Mesothelial cell of epicardium (in vitro differentiated cells): Measurements from ENCODE around the gene TYK2. TPM values are rescaled to one million over a fixed set of nuclear protein-coding genes. Genes with fewer than 3 reads are reported as not detected.
"Not testable (repeated sequence)": the region's sequence is repeated elsewhere in the genome, so short reads cannot be mapped to it uniquely, and the experiment has no call there.

ENCODE experiments used
- DNase-seq, 2 experiments: peaks; one replicate each; pipeline ENCODE4 v3.0.0; 2021; ENCODE audit warnings: low spot score in 2 of 2; ENCODE audit not compliant: unreplicated experiment in 2 of 2
- H3K27ac Mint-ChIP-seq: 2 replicates; pipeline ENCODE4 v1.8.0; 2021; ENCODE audit warnings: mixed read lengths
- H3K27me3 Mint-ChIP-seq: 2 replicates; pipeline ENCODE4 v1.8.0; 2021; ENCODE audit warnings: low read depth, mixed read lengths
- H3K36me3 Mint-ChIP-seq: 2 replicates; pipeline ENCODE4 v1.8.0; 2021; ENCODE audit warnings: mixed read lengths
- H3K4me1 Mint-ChIP-seq: 2 replicates; pipeline ENCODE4 v1.8.0; 2021; ENCODE audit warnings: mixed read lengths
- H3K4me3 Mint-ChIP-seq: 2 replicates; pipeline ENCODE4 v1.8.0; 2021; ENCODE audit warnings: mild to moderate bottlenecking, moderate library complexity, mixed read lengths
- H3K9me3 Mint-ChIP-seq: 2 replicates; pipeline ENCODE4 v1.8.0; 2021; ENCODE audit warnings: mixed read lengths
- CTCF ChIP-seq: fragments of 200-600 bp; sonication (generic); IDR thresholded peaks from one replicate; pipeline ENCODE4 v1.5.0; 2021; ENCODE audit warnings: antibody characterized with exemption; ENCODE audit not compliant: unreplicated experiment
- total RNA-seq: library from RNA; stranded (reverse); gene quantifications from 3 replicates; pipeline ENCODE4 v1.2.1, GENCODE V29; 2021

The TYK2 gene
- total RNA-seq, 1 donor from 2014 or later = 142 TPM

- peak in 1 of 2 experiments; percentile 75 for DNase-seq
- TF ChIP-seq CTCF = peak; percentile 82
- H3K36me3 Mint-ChIP-seq = peaks cover 13% of the 10 kb centered on the region
- no peak overlapping the region for H3K27ac Mint-ChIP-seq
- H3K27me3 Mint-ChIP-seq = no peaks in the 10 kb centered on the region
- no peak overlapping the region for H3K4me3 Mint-ChIP-seq
- no peaks in the 10 kb centered on the region for H3K9me3 Mint-ChIP-seq
- H3K4me1 Mint-ChIP-seq = no peaks in the 10 kb centered on the region
These were observed 10.4 kb upstream of the TYK2 start for GRCh38 chr19:10390652-10391286.

- H3K27me3 Mint-ChIP-seq = no peaks in the 10 kb centered on the region
- TF ChIP-seq CTCF = no peak
- H3K4me1 Mint-ChIP-seq = no peaks in the 10 kb centered on the region
- no peak overlapping the region for H3K27ac Mint-ChIP-seq
- no peaks in the 10 kb centered on the region for H3K9me3 Mint-ChIP-seq
- DNase-seq = no peak
- H3K36me3 Mint-ChIP-seq = peaks cover 13% of the 10 kb centered on the region
- H3K4me3 Mint-ChIP-seq = no peak overlapping the region
These were observed 9.5 kb upstream of the TYK2 start for GRCh38 chr19:10389863-10390262.

GRCh38 chr19:10388957-10389356 lies 8.6 kb upstream of the TYK2 start:
- peak; percentile 99 for TF ChIP-seq CTCF
- no peaks in the 10 kb centered on the region for H3K4me1 Mint-ChIP-seq
- peak; percentile 79 to 94 for DNase-seq

GRCh38 chr19:10384580-10384979 lies 4.2 kb upstream of the TYK2 start:
- H3K4me3 Mint-ChIP-seq = no peak overlapping the region

More at GRCh38 chr19:10388957-10389356, 8.6 kb upstream of the TYK2 start:
- Mint-ChIP-seq H3K36me3 (peaks cover 11% of the 10 kb centered on the region), H3K9me3 (no peaks in the 10 kb centered on the region), H3K27ac (no peak overlapping the region), H3K27me3 (peaks cover 2% of the 10 kb centered on the region), H3K4me3 (no peak overlapping the region)

GRCh38 chr19:10383223-10383499 lies 2.8 kb upstream of the TYK2 start:
- H3K27me3 Mint-ChIP-seq, H3K36me3 Mint-ChIP-seq, DNase-seq, H3K27ac Mint-ChIP-seq, H3K4me3 Mint-ChIP-seq, H3K9me3 Mint-ChIP-seq: not testable (repeated sequence)
- H3K4me1 Mint-ChIP-seq = peaks cover 18% of the 10 kb centered on the region

More at GRCh38 chr19:10384580-10384979, 4.2 kb upstream of the TYK2 start:
- Mint-ChIP-seq H3K36me3 (no peaks in the 10 kb centered on the region), H3K4me1 (peaks cover 16% of the 10 kb centered on the region), H3K27me3 (peaks cover 2% of the 10 kb centered on the region), H3K27ac (no peak overlapping the region), H3K9me3 (no peaks in the 10 kb centered on the region)
- no peak for TF ChIP-seq CTCF
- no peak for DNase-seq

GRCh38 chr19:10379880-10380312 lies 476 bp downstream of the TYK2 start:
- Mint-ChIP-seq H3K36me3 (peaks cover 10% of the 10 kb centered on the region), H3K9me3 (no peaks in the 10 kb centered on the region), H3K27me3 (peaks cover 2% of the 10 kb centered on the region), H3K27ac (peak overlapping the region; percentile 97), H3K4me3 (peak overlapping the region; percentile 89), H3K4me1 (peaks cover 18% of the 10 kb centered on the region)
- TF ChIP-seq CTCF = no peak
- no peak for DNase-seq
